GM19467 (cell line): ENCODE data around the gene ITGA4.

Source experiments
- ATAC-seq: cut with Tn5 transposase; IDR thresholded peaks from one replicate; pipeline ENCODE4 v1.9.1; 2021; ENCODE audit warnings: mild to moderate bottlenecking, moderate library complexity; ENCODE audit not compliant: unreplicated experiment

ITGA4 gene

DNA sequence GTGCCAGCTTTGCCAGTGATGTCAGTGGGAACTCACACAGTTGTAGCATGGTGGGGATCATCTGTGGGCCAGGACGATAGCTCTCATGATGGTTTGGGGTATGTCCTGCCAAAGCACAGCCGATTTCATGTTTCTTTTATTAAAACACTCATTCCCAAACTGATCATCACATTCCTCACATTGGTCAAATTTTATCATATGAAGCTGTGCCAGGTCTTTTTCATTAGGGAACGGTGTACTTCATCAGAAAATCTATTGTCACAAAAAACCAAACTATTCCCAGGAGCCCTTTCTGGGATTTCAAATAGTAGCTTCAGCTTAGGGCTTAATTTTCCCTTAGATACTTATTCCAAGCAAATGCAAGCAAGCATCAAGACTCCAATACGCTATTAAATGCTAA is 42.0 kb downstream of the ITGA4 start:
- no peak for ATAC-seq

GRCh38 chr2:181500201-181500600 is 43.0 kb downstream of the ITGA4 start:
- no peak for ATAC-seq

- no peak for ATAC-seq
Measured at GRCh38 chr2:181515719-181516118, 58.5 kb downstream of the ITGA4 start.

- no peak for ATAC-seq
Measured at GRCh38 chr2:181516992-181517391, 59.8 kb downstream of the ITGA4 start.

DNA sequence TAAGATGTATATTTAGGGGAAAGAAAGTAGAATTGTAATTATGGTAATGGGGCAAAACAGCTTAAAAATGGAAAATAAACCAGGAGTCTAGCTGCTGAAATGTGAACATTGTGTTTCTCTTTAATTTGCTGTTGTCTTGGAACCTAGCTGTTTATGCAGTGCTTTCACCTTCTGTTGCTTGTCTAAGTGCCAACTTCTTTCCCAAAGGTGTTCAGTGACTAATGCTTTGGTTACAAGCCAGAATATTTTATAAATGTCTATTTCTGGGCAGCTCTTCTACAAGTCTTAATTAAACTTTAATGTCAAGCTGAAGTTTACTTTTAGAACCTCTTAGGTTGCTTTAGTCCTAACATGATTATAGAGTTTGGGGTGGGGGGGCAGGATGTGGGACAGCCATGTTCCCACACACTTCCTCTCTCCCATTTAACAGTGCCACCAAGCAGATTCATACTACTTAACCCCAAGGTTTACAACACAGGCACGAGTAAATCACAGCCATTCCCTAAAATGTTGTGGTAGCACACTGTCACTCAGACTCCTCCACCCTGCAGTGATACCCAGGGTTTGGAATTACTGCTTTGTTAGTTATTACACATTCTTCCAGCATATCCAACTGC is 60.6 kb downstream of the ITGA4 start:
- no peak for ATAC-seq

DNA sequence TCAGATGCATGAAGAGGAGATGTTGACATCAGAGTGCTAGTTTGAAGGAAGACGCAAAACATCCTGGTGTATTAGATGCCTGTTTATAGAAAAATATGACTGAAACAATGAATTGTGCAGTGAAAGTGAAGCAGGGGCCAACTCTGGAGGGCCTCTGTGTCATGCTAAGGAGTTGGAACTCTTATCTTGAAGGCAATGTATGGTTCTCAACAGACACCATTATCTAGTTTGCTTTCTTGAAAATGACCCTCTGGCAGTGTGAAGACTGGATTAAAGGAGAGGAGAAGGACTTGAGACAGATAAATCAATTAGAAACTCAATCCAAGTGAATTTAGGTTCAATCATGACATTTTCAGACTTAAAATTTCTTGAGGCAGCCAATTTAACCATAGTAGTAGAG is 63.1 kb downstream of the ITGA4 start:
- ATAC-seq = no peak

DNA sequence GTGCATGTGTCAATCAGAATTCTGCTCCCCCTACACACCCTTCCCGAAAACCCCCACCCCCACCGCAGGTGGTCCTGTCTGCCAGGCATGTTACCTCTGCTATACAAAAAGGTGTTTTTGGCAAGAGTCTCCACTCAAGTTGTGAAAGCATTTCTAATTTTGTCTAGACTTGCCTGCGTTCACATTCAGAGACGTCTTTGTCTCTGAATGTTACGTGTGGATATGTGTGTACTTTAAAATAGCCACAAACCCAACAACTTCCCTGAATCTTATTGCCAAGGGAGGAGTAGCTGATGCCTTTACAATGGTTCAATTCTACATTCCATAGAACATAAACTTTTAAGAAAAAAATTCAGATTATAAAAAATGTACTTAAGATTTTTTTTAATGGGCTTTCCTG is 66.6 kb downstream of the ITGA4 start:
- ATAC-seq = no peak

DNA sequence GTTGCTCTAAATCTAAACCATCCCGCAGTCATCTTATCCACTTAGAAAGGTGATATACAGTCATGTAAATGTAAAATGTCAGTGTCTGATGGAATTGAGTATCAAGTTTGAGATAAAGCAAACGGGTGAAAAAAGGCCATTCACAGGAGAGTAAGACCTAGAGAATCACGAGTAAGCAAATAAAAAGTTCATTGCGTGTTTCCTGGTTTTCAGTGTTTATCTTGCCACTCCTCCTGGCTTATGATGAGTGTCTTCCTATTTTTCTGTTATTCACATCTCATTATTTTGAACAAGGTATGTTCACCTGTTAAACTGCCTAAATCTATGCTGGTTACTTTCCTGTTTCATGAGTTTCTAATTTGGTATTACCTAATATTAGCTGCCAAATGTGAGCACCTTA is 68.8 kb downstream of the ITGA4 start:
- no peak for ATAC-seq

DNA sequence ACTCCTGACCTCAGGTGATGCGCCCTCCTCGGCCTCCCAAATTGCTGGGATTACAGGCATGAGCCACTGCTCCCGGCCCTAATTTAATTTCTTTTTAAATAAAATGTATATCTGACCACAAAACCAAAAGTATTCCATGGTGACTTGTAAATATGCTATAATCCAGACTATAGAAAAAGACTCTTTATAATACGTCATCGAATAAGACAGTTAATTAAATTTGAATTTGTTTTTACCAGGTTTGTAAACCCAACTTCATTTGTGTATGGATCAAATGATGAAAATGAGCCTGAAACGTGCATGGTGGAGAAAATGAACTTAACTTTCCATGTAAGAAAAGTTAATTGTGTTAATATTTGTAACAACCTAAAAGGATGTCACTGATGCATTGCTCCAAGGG is 69.9 kb downstream of the ITGA4 start:
- ATAC-seq = no peak

- no peak for ATAC-seq
Measured at GRCh38 chr2:181528441-181528840, 71.3 kb downstream of the ITGA4 start.

DNA sequence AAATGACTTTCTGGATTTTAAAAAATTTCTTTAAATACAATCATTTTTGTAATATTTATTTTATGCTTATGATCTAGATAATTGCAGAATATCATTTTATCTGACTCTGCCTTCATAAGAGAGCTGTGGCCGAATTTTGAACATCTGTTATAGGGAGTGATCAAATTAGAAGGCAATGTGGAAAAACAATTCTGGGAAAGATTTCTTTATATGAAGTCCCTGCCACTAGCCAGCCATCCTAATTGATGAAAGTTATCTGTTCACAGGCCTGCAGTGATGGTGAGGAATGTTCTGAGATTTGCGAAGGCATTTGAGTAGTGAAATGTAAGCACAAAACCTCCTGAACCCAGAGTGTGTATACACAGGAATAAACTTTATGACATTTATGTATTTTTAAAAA is 79.5 kb downstream of the ITGA4 start:
- no peak for ATAC-seq

GRCh38 chr2:181540421-181540820 is 83.2 kb downstream of the ITGA4 start:
- no peak for ATAC-seq

DNA sequence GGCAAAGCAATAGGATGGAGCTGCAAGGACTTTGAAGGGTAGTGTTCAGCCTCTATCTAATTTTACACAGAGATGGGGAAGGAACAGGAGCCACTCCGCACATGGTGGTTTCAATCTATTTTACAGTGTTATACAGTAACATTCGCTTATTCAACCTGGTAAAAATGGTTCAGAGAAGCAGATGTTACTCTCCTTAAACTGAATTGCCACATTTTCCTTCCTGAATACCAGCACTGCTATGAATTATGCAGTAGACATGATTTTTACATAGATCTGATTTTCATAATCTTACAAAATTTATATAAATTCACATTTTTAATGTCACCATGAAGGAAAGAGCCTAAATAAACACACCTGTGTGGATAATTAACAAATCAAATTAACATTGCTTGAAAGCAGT is 85.0 kb downstream of the ITGA4 start:
- no peak for ATAC-seq

GRCh38 chr2:181546086-181546485 is 88.9 kb downstream of the ITGA4 start:
- ATAC-seq = no peak

DNA sequence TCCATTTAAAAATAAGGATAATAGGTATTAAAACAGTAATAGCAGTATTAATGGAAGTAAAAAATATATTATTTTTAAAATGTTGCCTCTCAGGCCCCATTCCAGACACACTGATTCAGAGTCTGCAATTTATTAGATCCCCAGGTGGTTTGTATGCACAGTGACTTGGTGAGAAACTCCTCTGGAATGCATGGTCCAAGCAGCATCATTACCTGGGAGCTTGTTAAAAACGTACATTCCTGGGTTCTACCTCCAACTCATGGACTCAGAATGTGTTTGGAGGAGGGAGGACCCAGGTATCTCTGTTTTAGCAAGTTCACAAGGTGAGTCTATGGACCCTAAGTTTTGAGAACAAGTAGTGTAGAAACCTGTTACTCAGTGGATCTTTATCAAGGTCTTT is 95.6 kb downstream of the ITGA4 start:
- no peak for ATAC-seq

DNA sequence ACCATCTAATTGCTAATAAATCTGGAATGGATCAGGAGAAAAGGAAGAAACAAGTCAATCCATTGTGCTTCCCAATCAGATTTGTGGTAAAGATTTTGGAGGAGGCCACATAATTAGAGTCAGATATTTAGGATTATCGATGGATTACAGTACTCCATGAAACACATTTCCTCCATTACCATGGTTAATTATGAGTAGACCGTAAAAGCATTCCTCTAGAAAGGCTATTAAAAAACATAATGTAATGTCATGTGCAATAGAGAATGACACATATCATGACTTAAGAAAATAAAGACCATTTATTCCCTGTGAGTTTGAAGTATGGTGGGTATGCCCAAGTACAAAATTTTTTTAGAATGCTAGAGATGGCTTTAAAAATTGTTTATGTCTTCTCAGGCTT is 96.1 kb downstream of the ITGA4 start:
- ATAC-seq = no peak

GRCh38 chr2:181554061-181554830 is 97.1 kb downstream of the ITGA4 start:
- ATAC-seq = no peak

DNA sequence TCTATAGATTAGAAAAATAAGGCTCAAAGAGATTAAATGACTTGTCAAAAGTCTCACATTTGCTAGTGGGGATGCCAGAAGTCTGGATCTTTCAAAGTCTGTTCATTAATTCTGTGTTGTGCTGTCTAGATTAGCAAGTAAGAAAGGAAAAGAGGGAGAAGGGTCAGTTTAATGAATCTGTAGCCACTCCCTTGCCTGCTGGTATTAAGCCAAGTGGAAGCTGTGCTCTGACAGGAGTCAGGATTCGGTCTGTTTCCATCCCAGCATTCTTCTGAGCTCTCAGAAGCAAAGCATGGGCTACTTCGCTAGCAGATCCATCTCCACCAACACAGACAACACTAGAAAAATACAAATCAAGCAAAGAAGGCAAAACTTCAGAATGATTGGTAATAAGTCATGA is 101.2 kb downstream of the ITGA4 start:
- ATAC-seq = no peak

DNA sequence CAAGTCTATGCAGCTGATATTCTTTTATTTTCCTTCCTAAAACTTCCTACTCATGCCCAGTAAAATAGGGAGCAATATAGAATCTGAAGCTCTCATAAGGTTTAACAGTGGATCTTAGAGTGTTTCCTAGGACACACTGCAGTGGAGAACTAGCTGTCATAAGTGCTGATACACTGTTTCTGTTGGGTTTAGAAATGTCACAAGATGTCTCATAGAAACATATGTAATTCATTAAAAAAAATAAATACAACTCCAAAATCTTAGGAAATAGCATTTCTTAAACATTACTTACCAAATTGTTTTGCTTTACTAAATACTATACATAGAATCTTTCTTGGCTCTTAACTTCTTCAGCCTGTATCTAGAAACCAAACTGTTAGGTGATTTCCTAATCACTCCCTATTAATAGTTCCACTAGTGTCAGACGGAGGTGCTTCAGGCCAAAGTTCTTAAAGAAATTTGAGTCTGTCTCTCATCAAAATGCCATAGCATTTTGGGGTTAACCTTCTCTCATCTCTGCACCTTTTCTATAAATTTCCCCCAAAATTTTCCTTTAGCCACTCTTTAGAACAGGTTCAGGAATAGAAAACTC is 106.0 kb downstream of the ITGA4 start:
- no peak for ATAC-seq

DNA sequence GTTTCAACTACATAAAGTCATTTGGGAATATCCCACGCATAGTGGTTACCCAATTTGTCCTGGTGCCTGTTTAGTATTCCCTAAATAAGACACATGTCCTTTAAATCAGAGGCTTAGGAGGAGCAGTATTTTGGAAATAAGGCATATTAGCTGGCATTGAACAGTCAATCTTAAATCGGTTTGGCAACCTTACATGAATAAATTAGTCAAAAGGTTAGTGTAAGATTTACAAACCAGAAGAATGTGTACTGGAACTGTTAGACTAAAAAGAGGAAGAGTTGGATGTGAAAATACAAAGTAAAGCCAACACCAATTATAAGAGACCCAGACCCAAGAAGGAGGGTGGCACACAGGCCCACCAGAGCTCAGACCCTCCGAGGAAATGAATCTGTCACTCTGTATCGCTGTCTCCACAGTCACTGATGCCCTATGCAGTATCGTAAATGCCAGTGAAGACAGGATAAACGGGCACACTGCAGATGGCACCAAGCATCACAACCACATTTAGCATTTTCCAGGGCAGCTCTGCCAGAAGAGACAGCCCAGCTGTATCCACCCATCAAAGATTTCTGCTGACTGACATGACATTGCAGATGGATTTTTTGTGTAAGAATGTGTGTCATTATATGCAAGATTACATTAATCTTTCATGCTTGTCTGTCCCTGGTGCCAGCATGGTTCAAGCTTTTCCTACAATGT is 109.3 kb downstream of the ITGA4 start:
- no peak for ATAC-seq

DNA sequence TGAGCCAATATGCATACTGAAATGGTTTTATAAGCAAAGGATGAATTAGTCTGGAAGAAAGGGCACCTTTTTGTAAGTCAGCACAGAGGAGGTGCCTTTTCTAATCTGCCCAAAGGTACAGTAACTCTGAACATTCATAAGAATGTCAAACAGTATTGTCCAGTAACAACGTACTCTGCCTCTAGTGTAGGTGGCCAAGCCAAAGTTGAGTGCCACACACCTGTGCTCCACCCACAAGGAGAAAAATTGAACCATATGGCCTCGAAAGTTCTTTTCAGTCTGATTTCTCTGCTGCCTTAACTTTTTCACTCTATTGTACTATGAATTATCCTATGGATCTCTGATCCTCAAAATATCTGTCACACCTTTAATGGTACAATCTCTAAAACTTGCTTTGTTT is 112.9 kb downstream of the ITGA4 start:
- no peak for ATAC-seq
